Stimulated activated CD4-positive, alpha-beta T cell treated with anti-CD3 and anti-CD28 coated beads, Interleukin-2, amount 100 ng/mL, for 48 hours (primary cell): ENCODE results near the gene DEGS1.
A peak's percentile ranks its signal among the peaks of the same experiment; 100 is the strongest.

Experiments
- DNase-seq, 2 donors: peaks; one replicate each; pipeline ENCODE4 v3.0.0-alpha.2; 2020

The DEGS1 gene

GRCh38 chr1:224182866-224183590, at the start of gene DEGS1:
TSS of gene DEGS1 (plus strand) at chr1:224183240. CDS start at chr1:224183337, 97 bp downstream.
- peak; percentile 60 to 78 for DNase-seq

- no peak for DNase-seq
These were observed 49.2 kb upstream of the DEGS1 start for GRCh38 chr1:224133741-224134299.

GRCh38 chr1:224137518-224137917, 45.5 kb upstream of the DEGS1 start:
- DNase-seq, result no peak

- DNase-seq, result no peak
These were observed 44.8 kb upstream of the DEGS1 start for GRCh38 chr1:224138198-224138597.

GRCh38 chr1:224141693-224142092, 41.3 kb upstream of the DEGS1 start:
- no peak for DNase-seq

- DNase-seq, result no peak
These were observed 33.3 kb upstream of the DEGS1 start for GRCh38 chr1:224149709-224150108.

- no peak for DNase-seq
These were observed 31.9 kb upstream of the DEGS1 start for GRCh38 chr1:224151117-224151516.

GRCh38 chr1:224157316-224157715, 25.7 kb upstream of the DEGS1 start:
- DNase-seq, result no peak

GRCh38 chr1:224159541-224159940, 23.5 kb upstream of the DEGS1 start:
- no peak for DNase-seq

GRCh38 chr1:224160171-224160682, 22.8 kb upstream of the DEGS1 start:
- no peak for DNase-seq

- DNase-seq, result no peak
These were observed 20.3 kb upstream of the DEGS1 start for GRCh38 chr1:224162768-224163167.

- DNase-seq, result no peak
These were observed 19.7 kb upstream of the DEGS1 start for GRCh38 chr1:224163311-224163710.

GRCh38 chr1:224168859-224169380, 14.1 kb upstream of the DEGS1 start:
- DNase-seq, result no peak

- DNase-seq, result no peak
These were observed 13.2 kb upstream of the DEGS1 start for GRCh38 chr1:224169718-224170270.

GRCh38 chr1:224170343-224170742, 12.7 kb upstream of the DEGS1 start:
- DNase-seq, result no peak

GRCh38 chr1:224170748-224171478, 12.1 kb upstream of the DEGS1 start:
- no peak for DNase-seq

- no peak for DNase-seq
These were observed 10.8 kb upstream of the DEGS1 start for GRCh38 chr1:224172229-224172628.

- DNase-seq, result no peak
These were observed 9.5 kb upstream of the DEGS1 start for GRCh38 chr1:224173523-224173922.

GRCh38 chr1:224175617-224176016, 7.4 kb upstream of the DEGS1 start:
- no peak for DNase-seq

- DNase-seq, result no peak
These were observed 5.6 kb upstream of the DEGS1 start for GRCh38 chr1:224177356-224177999.

GRCh38 chr1:224178894-224179293, 4.1 kb upstream of the DEGS1 start:
- DNase-seq, result no peak

GRCh38 chr1:224180783-224181452, 2.1 kb upstream of the DEGS1 start:
- no peak for DNase-seq
